DND-41 (cell line): ENCODE results near the gene ABHD16A.

Experiments
- CTCF ChIP-seq: IDR thresholded peaks from 2 replicates; pipeline ENCODE4 v1.5.1; 2012; ENCODE audit warnings: borderline replicate concordance, low read length, moderate library complexity, mild to moderate bottlenecking; ENCODE audit not compliant: poor library complexity, severe bottlenecking; ENCODE audit errors: extremely low read depth
- EZH2 ChIP-seq: IDR thresholded peaks from 3 replicates; pipeline ENCODE4 v1.6.1; 2012; ENCODE audit warnings: borderline replicate concordance, low read depth, mild to moderate bottlenecking, moderate library complexity, low read length, inconsistent platforms; ENCODE audit not compliant: severe bottlenecking

- no peak for TF ChIP-seq CTCF
- TF ChIP-seq EZH2: no peak
These were observed 48.4 kb downstream of the ABHD16A start for GRCh38 chr6:31654574-31655348.
